NB4 (cell line): ENCODE measurements around the gene NOLC1.

Experiments used
- CTCF ChIP-seq: IDR thresholded peaks from one replicate; pipeline ENCODE4 v1.5.1; 2012; ENCODE audit warnings: low read depth, low read length
- POLR2A ChIP-seq: IDR thresholded peaks from 2 replicates; pipeline ENCODE4 v1.6.1; 2011; ENCODE audit warnings: mild to moderate bottlenecking; ENCODE audit not compliant: insufficient read length; ENCODE audit errors: extremely low read depth

- TF ChIP-seq CTCF (no peak), POLR2A (no peak)
Measured at GRCh38 chr10:102152545-102152890, 329 bp downstream of the NOLC1 start.
